Hypothalamus (tissue), 51 donors: ENCODE measurements around the gene CCR2.
"Not testable (repeated sequence)": the region's sequence is repeated elsewhere in the genome, so short reads cannot be mapped to it uniquely, and the experiment has no call there.

Experiments
- DNase-seq, 51 donors: peaks; one replicate each; lab custom pipeline; 2025; lab: John Stamatoyannopoulos, UW

CCR2 gene

GRCh38 chr3:46353647-46354410 lies at the start of gene CCR2:
TSS of gene CCR2 (plus strand) at chr3:46354111. CDS start at chr3:46357528, 3,417 bp downstream.
- no peak for DNase-seq

DNA sequence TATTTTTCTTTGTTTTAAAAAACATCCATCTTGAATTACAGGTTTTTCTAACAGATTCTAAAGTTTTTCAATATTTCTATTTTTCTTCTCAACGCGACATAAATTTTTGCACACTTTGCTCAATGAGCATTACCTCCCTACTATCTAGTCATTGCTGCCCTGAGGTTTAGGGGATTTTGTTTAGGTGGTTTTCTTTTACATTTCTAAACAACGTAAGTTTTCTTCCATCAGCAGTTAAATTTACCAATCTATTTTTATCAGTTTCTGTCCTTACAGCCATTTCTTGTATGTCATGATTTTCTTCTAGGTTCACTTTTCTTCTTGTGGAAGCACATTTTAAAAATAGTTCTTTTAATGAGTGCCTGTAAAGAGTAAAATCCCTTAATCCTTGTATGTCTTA lies 49.2 kb upstream of the CCR2 start:
- DNase-seq = no peak

- peak in 2 of 51 donors; percentile 6 to 26 for DNase-seq
Observed at GRCh38 chr3:46312991-46313390, 40.9 kb upstream of the CCR2 start.

DNA sequence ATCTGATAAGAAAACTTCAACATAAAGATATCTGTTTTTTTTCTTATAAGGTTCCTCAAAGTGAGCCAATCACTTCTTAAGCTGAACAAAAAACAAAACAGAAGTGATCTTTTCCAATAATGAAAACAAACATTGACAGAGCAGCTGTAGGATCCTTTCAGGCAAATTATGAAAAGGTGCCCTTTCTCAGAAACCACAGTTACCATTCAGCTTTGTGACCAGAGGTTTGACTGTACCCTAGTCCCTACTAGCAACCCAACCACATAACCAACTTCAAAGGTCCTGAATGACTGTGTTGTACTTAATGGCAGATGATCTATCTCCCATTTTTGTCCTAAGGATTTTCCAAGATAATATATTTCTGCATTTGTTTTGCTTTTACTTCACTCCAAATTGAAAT lies 39.4 kb upstream of the CCR2 start:
- DNase-seq = no peak

- DNase-seq = no peak
Observed at GRCh38 chr3:46316206-46316605, 37.7 kb upstream of the CCR2 start.

DNA sequence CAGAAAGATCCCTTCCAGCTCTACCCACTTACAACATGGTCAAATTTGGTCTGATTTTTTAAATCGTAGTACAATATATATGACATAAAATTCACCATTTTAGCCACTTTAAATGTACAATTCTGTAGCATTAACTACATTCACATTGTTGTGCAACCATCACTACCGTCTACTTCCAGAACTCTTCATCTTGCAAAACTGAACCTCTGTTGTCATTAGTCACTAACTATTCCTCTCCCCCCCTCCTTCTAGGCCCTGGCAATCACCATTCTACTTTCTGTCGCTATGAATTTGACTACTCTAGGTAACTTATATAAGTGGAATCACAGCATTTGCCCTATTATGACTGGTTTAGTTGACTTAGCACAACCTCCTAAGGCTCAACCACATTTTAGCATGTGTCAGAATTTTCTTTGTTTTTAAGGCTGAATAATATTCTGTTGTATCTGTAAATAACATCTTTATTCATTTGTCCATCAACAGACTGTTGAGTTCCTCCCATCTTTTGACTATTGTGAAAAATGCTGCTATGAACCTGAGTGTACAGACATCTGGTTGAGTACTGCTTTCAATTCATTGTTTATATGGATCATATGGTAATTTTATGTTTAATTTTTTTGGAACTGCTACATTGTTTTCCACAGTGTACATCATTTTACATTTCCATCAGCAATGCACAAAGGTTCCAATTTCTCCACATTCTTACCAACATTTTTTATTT lies 35.5 kb upstream of the CCR2 start:
- DNase-seq = no peak

DNA sequence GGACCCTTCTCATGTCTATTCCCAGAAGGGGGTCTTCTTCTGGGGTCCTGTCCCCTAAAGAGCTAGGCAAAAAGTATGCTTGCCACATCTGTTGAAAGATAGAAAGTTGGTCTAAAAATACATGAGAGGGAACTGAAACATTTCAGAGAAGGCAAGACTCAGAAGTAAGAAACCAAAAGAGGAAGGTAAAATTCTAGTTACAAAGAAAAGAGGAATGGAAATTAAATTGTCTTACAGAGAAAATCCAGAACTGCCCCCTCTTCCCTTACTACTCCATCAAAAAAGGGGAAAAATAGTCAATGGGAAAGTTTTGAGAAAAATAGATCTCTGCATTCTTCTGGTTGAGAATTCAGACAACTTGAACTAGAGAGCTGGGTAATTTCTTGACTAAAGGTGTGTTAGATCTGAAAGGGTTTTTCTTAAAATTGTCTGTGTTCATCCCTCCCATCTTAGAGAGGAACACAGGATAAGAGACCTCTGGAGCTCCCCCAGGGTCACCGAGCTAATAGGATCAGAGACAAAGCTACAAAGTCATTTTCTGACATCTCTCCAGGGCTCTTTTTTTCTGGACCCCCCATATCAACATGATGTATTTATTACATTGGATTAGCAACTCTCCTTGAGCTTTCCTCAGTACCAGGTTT lies 32.3 kb upstream of the CCR2 start:
- no peak for DNase-seq

DNA sequence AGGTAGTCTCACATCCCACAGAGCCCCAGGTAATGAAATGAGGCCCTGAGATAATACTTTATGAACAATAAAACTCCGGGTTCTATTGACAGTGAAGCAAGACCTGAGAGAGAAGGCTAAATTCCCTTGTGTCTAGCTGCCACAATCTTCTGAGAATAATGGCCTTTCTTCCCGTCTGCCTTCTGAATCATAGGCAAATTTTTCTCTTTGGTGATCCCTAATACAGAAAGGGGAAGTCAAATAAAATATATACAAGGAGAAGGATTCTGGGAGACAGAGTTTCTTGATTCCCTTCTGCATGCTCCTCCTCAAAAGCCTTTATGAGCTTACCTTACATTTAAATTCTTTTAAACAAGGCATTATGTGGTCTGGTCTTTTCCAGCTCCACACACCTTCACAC lies 29.9 kb upstream of the CCR2 start:
- no peak for DNase-seq

- no peak for DNase-seq
Observed at GRCh38 chr3:46325645-46326300, 28.1 kb upstream of the CCR2 start.

DNA sequence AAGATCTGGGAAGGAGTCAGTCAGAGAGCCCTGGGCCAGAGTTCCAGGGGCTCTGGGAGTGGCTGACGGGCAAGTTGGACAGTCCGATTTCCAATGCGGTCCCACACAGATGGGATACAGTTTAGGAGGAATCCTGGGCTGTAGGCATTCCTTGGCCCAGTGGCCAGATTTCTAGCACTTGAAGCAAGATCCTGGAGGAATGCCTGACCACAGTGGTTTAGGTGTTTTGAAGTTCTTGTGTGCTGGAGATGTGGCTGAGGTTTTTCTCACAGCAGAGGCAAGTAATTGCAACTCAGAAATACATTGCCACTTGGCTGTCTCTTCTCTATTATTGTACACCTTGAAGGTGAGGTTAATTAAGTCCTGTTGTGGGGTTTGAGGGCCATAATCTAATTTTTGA lies 23.2 kb upstream of the CCR2 start:
- not testable (repeated sequence) for DNase-seq

DNA sequence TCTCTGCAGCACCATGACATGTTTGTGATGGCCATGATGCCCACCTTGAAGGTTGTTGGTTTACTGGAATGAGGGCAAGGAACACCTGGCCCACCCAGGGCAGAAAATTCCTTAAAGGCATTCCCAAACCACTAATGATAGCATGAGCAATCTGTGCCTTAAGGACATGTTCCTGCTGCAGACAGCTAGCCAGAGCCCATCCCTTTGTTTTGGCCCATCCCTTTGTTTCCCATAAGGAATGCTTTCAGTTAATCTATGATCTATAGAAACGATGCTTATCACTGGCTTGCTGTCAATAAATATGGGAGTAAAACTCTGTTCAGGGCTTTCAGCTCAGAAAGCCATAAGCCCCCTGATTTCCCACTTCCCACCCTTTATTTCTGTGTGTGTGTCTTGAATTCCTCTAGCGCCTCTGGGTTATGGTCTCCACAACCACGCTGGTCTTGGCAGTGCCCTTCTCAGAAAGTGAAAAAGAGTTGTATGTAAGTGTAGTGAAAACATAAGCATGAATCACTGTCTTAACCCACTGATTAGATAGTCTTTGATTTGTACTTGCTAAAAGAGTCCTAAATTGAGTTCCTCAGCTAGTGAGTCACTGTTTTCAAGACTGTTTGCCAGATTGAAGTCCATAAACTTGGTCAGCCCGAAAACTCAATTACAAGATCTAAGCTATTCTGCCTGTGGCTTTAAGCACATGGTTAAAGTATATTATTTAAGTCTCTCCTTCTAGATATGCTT lies 19.0 kb upstream of the CCR2 start:
- no peak for DNase-seq

DNA sequence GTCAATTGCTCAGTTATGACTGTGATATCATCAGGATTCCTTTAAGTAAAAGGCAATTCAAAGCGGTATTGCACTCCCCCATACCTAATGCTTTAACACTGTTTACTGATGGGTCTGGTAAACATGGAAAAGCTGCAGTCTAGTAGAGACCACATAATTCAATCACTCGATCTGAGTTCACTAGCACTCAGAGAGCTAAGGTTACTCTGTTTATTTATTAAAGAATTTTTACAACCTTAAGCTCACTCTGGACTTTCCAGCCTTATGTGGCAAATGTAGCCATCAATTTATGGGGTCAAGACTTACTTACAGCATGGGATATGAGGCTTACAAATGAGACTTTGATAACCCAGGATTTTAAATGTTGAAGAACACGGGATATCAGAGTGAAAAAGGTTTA lies 18.4 kb upstream of the CCR2 start:
- no peak for DNase-seq

GRCh38 chr3:46337911-46338310 lies 16.0 kb upstream of the CCR2 start:
- no peak for DNase-seq

GRCh38 chr3:46338840-46339239 lies 15.1 kb upstream of the CCR2 start:
- no peak for DNase-seq

DNA sequence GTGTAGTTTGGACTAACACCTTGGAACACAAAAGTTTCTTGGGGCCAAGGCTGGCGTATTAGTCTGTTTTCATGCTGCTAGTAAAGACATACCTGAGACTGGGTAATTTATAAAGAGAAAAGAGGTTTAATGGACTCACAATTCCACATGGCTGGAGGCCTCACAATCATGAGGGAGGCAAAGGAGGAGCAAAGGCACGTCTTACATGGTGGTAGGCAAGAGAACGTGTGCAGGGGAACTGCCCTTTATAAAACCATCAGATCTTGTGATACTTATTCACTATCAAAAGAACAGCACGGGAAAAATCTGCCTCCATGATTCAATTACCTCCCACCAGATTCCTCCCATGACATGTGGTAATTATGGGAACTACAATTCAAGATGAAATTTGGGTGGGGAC lies 9.4 kb upstream of the CCR2 start:
- DNase-seq = no peak

DNA sequence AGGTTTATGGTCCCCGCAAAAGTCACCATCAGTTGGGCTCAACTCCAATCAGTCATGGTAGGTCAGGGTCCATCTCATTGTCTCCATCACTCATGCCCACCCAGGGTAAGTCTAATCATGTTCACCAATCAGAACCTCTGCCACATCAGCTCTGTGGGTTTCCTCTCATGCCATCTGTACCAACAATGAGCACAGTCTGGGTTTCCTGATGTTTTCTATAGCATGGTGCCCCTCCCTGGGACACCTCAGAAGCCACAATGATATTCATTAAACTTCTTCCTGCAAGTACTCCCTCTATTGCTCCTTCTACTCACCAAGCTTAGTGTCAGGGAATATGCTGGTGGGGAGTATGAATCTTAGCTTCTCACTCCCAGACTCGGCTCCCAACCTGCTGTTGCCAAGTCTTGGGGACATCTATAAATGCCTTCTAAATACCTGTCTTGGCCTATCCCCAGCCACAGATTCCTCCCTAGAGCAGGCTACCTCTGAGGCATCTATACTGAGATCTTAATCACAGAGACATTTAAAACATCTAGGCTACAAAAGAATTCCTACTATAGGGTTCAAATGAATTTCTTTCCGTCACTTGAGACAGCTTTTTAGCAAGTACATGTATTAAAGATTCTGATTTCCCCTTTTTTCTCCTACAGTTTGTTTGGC lies 5.0 kb upstream of the CCR2 start:
- no peak for DNase-seq

DNA sequence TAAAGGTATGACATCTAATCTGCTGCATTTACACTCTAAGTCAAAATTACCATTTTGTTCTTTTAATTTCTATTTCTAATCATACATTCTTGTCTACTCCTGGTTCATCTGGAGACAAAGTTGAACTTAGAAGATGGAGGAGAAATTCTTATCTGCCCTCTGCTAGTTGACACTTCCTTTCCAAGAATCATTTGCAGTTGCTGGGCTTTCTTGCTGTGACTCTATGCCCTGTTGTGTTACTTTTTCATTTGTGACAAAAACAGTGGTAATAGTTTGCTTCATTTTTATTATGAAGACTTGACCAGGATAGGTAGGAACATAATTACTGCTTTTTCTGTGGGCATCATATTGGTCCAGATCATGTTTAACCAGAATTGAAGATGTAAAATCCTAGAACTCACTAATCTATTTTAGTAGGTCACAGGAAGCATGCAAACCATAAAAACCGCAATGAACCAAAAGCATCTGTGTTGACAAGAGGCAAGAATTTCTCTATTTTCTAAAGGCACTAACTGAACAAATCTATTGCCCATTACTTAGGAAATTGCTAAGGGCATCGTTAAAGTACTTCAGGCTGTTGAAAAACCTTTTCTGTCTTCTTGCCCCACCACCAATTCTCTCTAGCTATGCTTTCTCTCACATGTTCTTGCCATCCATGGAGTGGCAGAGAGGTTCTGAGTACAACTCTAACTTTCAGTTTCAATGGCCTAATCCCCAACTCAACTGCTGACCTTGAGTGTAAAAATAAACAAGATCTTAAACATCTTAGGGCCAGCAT lies 4.2 kb upstream of the CCR2 start:
- no peak for DNase-seq

- no peak for DNase-seq
Observed at GRCh38 chr3:46350262-46350565, 3.7 kb upstream of the CCR2 start.

GRCh38 chr3:46351646-46352045 lies 2.3 kb upstream of the CCR2 start:
- no peak for DNase-seq
